SK-N-SH (cell line): ENCODE results near the gene ALDH9A1. TPM values are rescaled to one million over a fixed set of nuclear protein-coding genes. Genes with fewer than 3 reads are reported as not detected.

ENCODE experiments used
- CTCF ChIA-PET: fragments of 300-600, 350-600 bp; formaldehyde crosslinking; extraction: SDS; loops from one replicate; lab custom pipeline; 2021; lab: Yijun Ruan, JAX
- POLR2A ChIA-PET: fragments of 350-600 bp; sonication (Branson Sonifier 250); formaldehyde crosslinking; extraction: SDS; loops from one replicate; lab custom pipeline; 2020; ENCODE audit warnings: antibody characterized with exemption, inconsistent platforms; lab: Yijun Ruan, JAX
- DNase-seq: peaks from one replicate; pipeline ENCODE4 v3.0.0; 2012
- H2AFZ ChIP-seq: fragments of 200-600 bp; sonication (generic); 2 replicates; pipeline ENCODE4 v1.8.1; 2016; ENCODE audit warnings: antibody characterized with exemption, mild to moderate bottlenecking, low read depth
- H3F3A ChIP-seq: fragments of 200-600 bp; sonication (generic); replicated peaks from 2 replicates; pipeline ENCODE3; 2016; ENCODE audit warnings: antibody characterized with exemption, mild to moderate bottlenecking; ENCODE audit not compliant: insufficient read depth
- H3K27ac ChIP-seq, 2 experiments: fragments of 200-500 bp in 1 of 2; fragments of 200-600 bp in 1 of 2; sonication (Bioruptor generic) in 1 of 2; sonication (generic), shearing (Covaris generic) in 1 of 2; 2 replicates each; pipeline versions ENCODE4 v1.5.1 to v1.6.1; 2014 to 2016; ENCODE audit warnings: low read depth in 2 of 2, inconsistent platforms in 1 of 2, low read length in 1 of 2, mild to moderate bottlenecking in 1 of 2, mixed read lengths in 1 of 2
- H3K27me3 ChIP-seq: fragments of 200-600 bp; sonication (generic), shearing (Covaris generic); 2 replicates; pipeline ENCODE4 v1.6.1; 2016; ENCODE audit warnings: mixed run types; ENCODE audit not compliant: insufficient read depth
- H3K36me3 ChIP-seq, 2 experiments: fragments of 200-500 bp in 1 of 2; fragments of 200-600 bp in 1 of 2; sonication (Bioruptor generic) in 1 of 2; sonication (generic) in 1 of 2; replicated peaks in 1 of 2; 2 replicates each; pipeline versions ENCODE3 to v1.5.1; 2014 to 2016; ENCODE audit warnings: low read length in 1 of 2, mild to moderate bottlenecking in 1 of 2; ENCODE audit not compliant: insufficient read depth in 2 of 2, control insufficient read depth in 1 of 2
- H3K4me1 ChIP-seq, 2 experiments: fragments of 200-500 bp in 1 of 2; fragments of 200-600 bp in 1 of 2; sonication (Bioruptor generic) in 1 of 2; sonication (generic), shearing (Covaris generic) in 1 of 2; 2 replicates each; pipeline versions ENCODE4 v1.5.1 to v1.6.1; 2014 to 2016; ENCODE audit warnings: low read depth in 1 of 2, low read length in 1 of 2, mixed run types in 1 of 2; ENCODE audit not compliant: insufficient read depth in 2 of 2, control insufficient read depth in 1 of 2
- H3K4me2 ChIP-seq: fragments of 200-600 bp; sonication (generic), shearing (Covaris generic); 2 replicates; pipeline ENCODE4 v1.6.1; 2017; ENCODE audit warnings: mixed run types
- H3K4me3 ChIP-seq, 2 experiments: fragments of 200-500 bp in 1 of 2; fragments of 200-600 bp in 1 of 2; sonication (Bioruptor generic) in 1 of 2; sonication (generic), shearing (Covaris generic) in 1 of 2; 2 replicates each; pipeline versions ENCODE4 v1.5.1 to v1.8.1; 2014 to 2016; ENCODE audit warnings: low read depth in 2 of 2, inconsistent platforms in 1 of 2, low read length in 1 of 2, mild to moderate bottlenecking in 1 of 2, mixed read lengths in 1 of 2, moderate library complexity in 1 of 2
- H3K79me2 ChIP-seq: fragments of 200-600 bp; sonication (generic); 2 replicates; pipeline ENCODE4 v1.8.1; 2017; ENCODE audit warnings: mild to moderate bottlenecking; ENCODE audit not compliant: insufficient read depth
- H3K9ac ChIP-seq: fragments of 200-600 bp; sonication (generic); 2 replicates; pipeline ENCODE4 v1.6.1; 2017; ENCODE audit warnings: mixed run types
- H3K9me2 ChIP-seq: fragments of 200-600 bp; sonication (generic); 2 replicates; pipeline ENCODE4 v1.6.1; 2017; ENCODE audit warnings: mixed run types
- H3K9me3 ChIP-seq: fragments of 200-600 bp; sonication (generic); 2 replicates; pipeline ENCODE4 v1.6.1; 2017; ENCODE audit warnings: mixed run types, mild to moderate bottlenecking, moderate library complexity
- H4K20me1 ChIP-seq: fragments of 200-600 bp; sonication (generic); 2 replicates; pipeline ENCODE4 v1.6.1; 2017; ENCODE audit warnings: mild to moderate bottlenecking, mixed run types; ENCODE audit not compliant: insufficient read depth
- CHD2 ChIP-seq: fragments of 150-350 bp; IDR thresholded peaks from 2 replicates; pipeline ENCODE4 v1.6.1; 2018; ENCODE audit warnings: low read length; ENCODE audit not compliant: partially characterized antibody
- CTCF ChIP-seq: fragments of 200-600 bp; sonication (generic); IDR thresholded peaks from 2 replicates; pipeline ENCODE4 v1.6.1; 2017; ENCODE audit warnings: antibody characterized with exemption, mild to moderate bottlenecking, moderate library complexity
- EP300 ChIP-seq, 2 experiments: IDR thresholded peaks; 2 replicates each; pipeline versions ENCODE4 v1.4.0 to v1.6.1; 2012; ENCODE audit warnings: borderline replicate concordance in 1 of 2, low read depth in 1 of 2, low read length in 1 of 2
- EZH2phosphoT487 ChIP-seq: fragments of 200-600 bp; sonication (generic); IDR thresholded peaks from 2 replicates; pipeline ENCODE4 v1.6.1; 2017; ENCODE audit warnings: low read depth, mixed run types, mild to moderate bottlenecking, antibody characterized with exemption, moderate library complexity, borderline replicate concordance
- FOSL2 ChIP-seq: IDR thresholded peaks from 2 replicates; pipeline ENCODE4 v1.4.0; 2012; ENCODE audit warnings: low read depth, mild to moderate bottlenecking, moderate library complexity, borderline replicate concordance
- GABPA ChIP-seq: IDR thresholded peaks from 2 replicates; pipeline ENCODE4 v1.4.0; 2012; ENCODE audit warnings: low read depth, mild to moderate bottlenecking
- IRF3 ChIP-seq: fragments of 150-350 bp; IDR thresholded peaks from 2 replicates; pipeline ENCODE4 v1.6.1; 2016; ENCODE audit warnings: mild to moderate bottlenecking, low read depth, low read length
- JUND ChIP-seq: IDR thresholded peaks from 2 replicates; pipeline ENCODE4 v1.4.0; 2012
- MXI1 ChIP-seq: IDR thresholded peaks from 2 replicates; pipeline ENCODE4 v1.6.1; 2012; ENCODE audit warnings: mild to moderate bottlenecking, low read depth, low read length, improper control_type of control experiment
- NFIC ChIP-seq: IDR thresholded peaks from 2 replicates; pipeline ENCODE4 v1.4.0; 2012; ENCODE audit warnings: borderline replicate concordance
- PBX3 ChIP-seq: IDR thresholded peaks from 2 replicates; pipeline ENCODE4; 2012
- POLR2AphosphoS5 ChIP-seq: IDR thresholded peaks from 2 replicates; pipeline ENCODE4 v1.6.1; 2012; ENCODE audit warnings: low read depth, low read length
- RAD21 ChIP-seq: IDR thresholded peaks from 2 replicates; pipeline ENCODE4 v1.6.1; 2012; ENCODE audit warnings: mild to moderate bottlenecking, low read length
- RCOR1 ChIP-seq: fragments of 150-350 bp; IDR thresholded peaks from 2 replicates; pipeline ENCODE4 v1.6.1; 2017; ENCODE audit warnings: antibody characterized with exemption, low read length
- RXRA ChIP-seq: IDR thresholded peaks from 2 replicates; pipeline ENCODE4 v1.4.0; 2012; ENCODE audit warnings: low read depth, mild to moderate bottlenecking, borderline replicate concordance
- SIN3A ChIP-seq: IDR thresholded peaks from 2 replicates; pipeline ENCODE4 v1.6.1; 2012; ENCODE audit warnings: low read depth, mild to moderate bottlenecking, low read length, moderate library complexity, borderline replicate concordance
- TAF1 ChIP-seq: IDR thresholded peaks from 2 replicates; pipeline ENCODE4 v1.6.1; 2012; ENCODE audit warnings: low read depth, mild to moderate bottlenecking, low read length, moderate library complexity, borderline replicate concordance
- TEAD4 ChIP-seq: IDR thresholded peaks from 2 replicates; pipeline ENCODE4 v1.4.0; 2012; ENCODE audit warnings: mild to moderate bottlenecking, borderline replicate concordance; ENCODE audit not compliant: insufficient read depth
- USF1 ChIP-seq: IDR thresholded peaks from 2 replicates; pipeline ENCODE4 v1.4.0; 2012; ENCODE audit warnings: low read depth, borderline replicate concordance
- ZBTB33 ChIP-seq: IDR thresholded peaks from 2 replicates; pipeline ENCODE4 v1.4.0; 2012; ENCODE audit warnings: low read depth, borderline replicate concordance
- WGBS: methylation state at CpG from one replicate; pipeline ENCODE4 v1.1.6; 2017; ENCODE audit warnings: low lambda C conversion rate; 5-methylcytosine and 5-hydroxymethylcytosine counted together
- polyA plus RNA-seq, 3 experiments: library from polyadenylated mRNA; depleted of rRNA; stranded (reverse); fragments of >200 nt; gene quantifications; 2 replicates each; pipeline ENCODE4 v1.2.3, GENCODE V29; 2012

ALDH9A1 gene
- polyA plus RNA-seq, 1 of the 3 experiments (the other 2 are of a cell fraction), result 31.3 TPM

GRCh38 chr1:165742194-165742593, 43.8 kb upstream of the ALDH9A1 start:
- Histone ChIP-seq H3F3A (peaks cover 4% of the 10 kb centered on the region), H3K9me3 (no peaks in the 10 kb centered on the region), H3K4me1 (no peaks in the 10 kb centered on the region), H3K27me3 (no peaks in the 10 kb centered on the region), H3K4me3 (no peak overlapping the region), H3K9me2 (no peaks in the 10 kb centered on the region), H3K27ac (no peak overlapping the region), H3K4me2 (no peak overlapping the region), H4K20me1 (no peaks in the 10 kb centered on the region), H3K79me2 (peaks cover 8% of the 10 kb centered on the region; the same call in 1 of the 2 replicates), H3K9ac (no peak overlapping the region), H3K36me3 (peaks cover 38 to 74% of the 10 kb centered on the region in 2 experiments), H2AFZ (no peak overlapping the region)
- 95% methylated on average over 8 of the region's 8 CpGs for whole genome bisulfite sequencing
- no peak for DNase-seq
- CTCF ChIA-PET, result interaction anchor here (1.3 kb wide), 1 partner anchor 182 kb away, joined by 4 read pairs; no protein-coding TSS in a partner anchor
- POLR2A ChIA-PET, result no interaction called here
- TF ChIP-seq NFIC, result no peak
- TF ChIP-seq RXRA, result no peak
- TF ChIP-seq RAD21, result no peak
- TF ChIP-seq EP300 (IDR thresholded peaks at IDR 0.05; ENCODE audit: borderline replicate concordance in 1 of 2, low read depth in 1 of 2, low read length in 1 of 2), result no peak

GRCh38 chr1:165738794-165739193, 40.4 kb upstream of the ALDH9A1 start:
- H3K9me2 ChIP-seq, result no peaks in the 10 kb centered on the region
- H2AFZ ChIP-seq, result no peak overlapping the region
- no peak overlapping the region for H3K4me2 ChIP-seq
- peaks cover 47 to 80% of the 10 kb centered on the region in 2 experiments for H3K36me3 ChIP-seq
- no peaks in the 10 kb centered on the region for H3K9me3 ChIP-seq
- DNase-seq, result no peak
- H3K79me2 ChIP-seq, result peaks cover 18% of the 10 kb centered on the region; the same call in 1 of the 2 replicates
- H4K20me1 ChIP-seq, result no peaks in the 10 kb centered on the region
- no peak overlapping the region for H3K9ac ChIP-seq
- ChIA-PET CTCF (interaction anchor here (0.6 kb wide), 1 partner anchor 175 kb away, joined by 3 read pairs; no protein-coding TSS in a partner anchor), POLR2A (no interaction called here)
- no peaks in the 10 kb centered on the region for H3K27me3 ChIP-seq
- no peaks in the 10 kb centered on the region for H3K4me1 ChIP-seq
- H3K27ac ChIP-seq, result no peak overlapping the region
- H3F3A ChIP-seq, result peaks cover 6% of the 10 kb centered on the region
- H3K4me3 ChIP-seq, result no peak overlapping the region
- WGBS, result 100% methylated on average over 1 of the region's 1 CpG
- TF ChIP-seq CTCF, result no peak
- TF ChIP-seq JUND, result no peak
- no peak for TF ChIP-seq CHD2
- TF ChIP-seq EZH2phosphoT487, result no peak
- TF ChIP-seq ZBTB33, result no peak
- no peak for TF ChIP-seq GABPA
- TF ChIP-seq IRF3, result no peak
- TF ChIP-seq TEAD4, result no peak
- no peak for TF ChIP-seq TAF1
- no peak for TF ChIP-seq MXI1
- no peak for TF ChIP-seq RXRA
- no peak for TF ChIP-seq PBX3
- TF ChIP-seq FOSL2, result no peak
- no peak for TF ChIP-seq SIN3A
- no peak for TF ChIP-seq POLR2AphosphoS5
- no peak for TF ChIP-seq RCOR1
- TF ChIP-seq USF1, result no peak
